HG03575 (cell line): ENCODE data around the gene ACSS1.

Experiments used
- ATAC-seq: cut with Tn5 transposase; IDR thresholded peaks from one replicate; pipeline ENCODE4 v1.9.1; 2021; ENCODE audit not compliant: unreplicated experiment, insufficient number of reproducible peaks, low FRiP score; ENCODE audit errors: extremely low read depth

The ACSS1 gene

DNA sequence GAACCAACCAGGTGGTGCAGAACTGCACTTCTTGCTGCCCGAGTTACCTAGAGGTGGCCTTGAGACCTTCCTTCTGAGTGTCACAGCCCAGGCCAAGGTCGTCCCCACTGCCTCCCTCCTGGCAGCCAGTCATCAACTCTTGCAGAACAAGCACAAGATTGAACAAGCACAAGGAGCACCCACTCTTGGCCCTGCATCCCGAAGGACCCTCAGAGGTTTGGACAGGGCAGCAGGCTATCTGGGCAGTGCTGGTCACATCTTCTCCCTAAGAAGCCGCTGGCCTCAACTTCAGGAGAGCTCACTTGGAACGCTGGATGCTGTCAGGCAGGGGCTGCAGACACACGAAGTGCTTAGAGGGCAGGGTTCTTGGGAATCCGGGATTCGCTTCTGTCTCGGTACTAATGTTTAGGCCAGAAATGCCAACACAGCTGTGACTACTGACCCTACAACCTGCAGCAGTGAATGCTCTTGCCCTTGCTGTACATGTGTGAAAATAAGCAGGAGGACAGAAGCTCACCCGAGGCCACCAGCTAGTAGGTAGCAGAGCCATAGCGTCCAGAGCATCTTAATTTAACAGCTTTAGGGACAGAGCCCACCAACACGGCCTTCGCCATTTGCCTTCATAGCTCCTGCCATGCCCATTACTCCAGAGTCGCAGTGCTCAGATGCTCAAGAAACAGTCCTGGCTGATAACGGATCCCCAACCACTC lies 4.0 kb upstream of the ACSS1 start:
- ATAC-seq, result no peak

GRCh38 chr20:25061103-25061799 lies 3.3 kb upstream of the ACSS1 start:
- ATAC-seq, result no peak

DNA sequence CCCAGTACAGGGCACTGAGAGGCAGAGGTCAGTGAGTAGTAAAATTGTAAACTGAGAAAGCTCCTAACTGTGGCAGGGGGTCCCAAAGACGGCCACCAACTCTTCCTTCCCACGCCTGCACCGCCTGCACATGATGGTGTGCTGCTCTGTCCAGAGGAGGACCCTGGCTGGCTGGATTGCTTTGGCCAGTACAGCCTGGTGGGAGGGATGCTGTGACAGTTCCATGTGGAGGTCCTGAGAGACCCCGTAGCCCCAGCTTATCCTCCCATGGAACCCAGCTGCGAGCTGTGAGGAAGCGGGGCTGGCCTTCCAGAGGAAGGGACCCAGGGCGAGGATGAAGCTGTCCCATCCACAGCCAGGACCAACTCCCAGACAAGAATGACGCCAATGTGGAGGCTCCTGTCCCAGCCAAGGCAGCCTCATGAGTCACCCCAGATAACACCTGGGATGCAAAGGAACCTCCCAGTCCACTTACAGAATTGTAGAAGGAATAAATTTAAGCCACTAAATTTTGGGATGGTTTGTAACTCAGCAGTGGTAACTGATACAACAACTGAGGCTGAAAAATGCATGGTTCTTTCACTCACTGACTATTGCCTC lies 2.0 kb upstream of the ACSS1 start:
- no peak for ATAC-seq

DNA sequence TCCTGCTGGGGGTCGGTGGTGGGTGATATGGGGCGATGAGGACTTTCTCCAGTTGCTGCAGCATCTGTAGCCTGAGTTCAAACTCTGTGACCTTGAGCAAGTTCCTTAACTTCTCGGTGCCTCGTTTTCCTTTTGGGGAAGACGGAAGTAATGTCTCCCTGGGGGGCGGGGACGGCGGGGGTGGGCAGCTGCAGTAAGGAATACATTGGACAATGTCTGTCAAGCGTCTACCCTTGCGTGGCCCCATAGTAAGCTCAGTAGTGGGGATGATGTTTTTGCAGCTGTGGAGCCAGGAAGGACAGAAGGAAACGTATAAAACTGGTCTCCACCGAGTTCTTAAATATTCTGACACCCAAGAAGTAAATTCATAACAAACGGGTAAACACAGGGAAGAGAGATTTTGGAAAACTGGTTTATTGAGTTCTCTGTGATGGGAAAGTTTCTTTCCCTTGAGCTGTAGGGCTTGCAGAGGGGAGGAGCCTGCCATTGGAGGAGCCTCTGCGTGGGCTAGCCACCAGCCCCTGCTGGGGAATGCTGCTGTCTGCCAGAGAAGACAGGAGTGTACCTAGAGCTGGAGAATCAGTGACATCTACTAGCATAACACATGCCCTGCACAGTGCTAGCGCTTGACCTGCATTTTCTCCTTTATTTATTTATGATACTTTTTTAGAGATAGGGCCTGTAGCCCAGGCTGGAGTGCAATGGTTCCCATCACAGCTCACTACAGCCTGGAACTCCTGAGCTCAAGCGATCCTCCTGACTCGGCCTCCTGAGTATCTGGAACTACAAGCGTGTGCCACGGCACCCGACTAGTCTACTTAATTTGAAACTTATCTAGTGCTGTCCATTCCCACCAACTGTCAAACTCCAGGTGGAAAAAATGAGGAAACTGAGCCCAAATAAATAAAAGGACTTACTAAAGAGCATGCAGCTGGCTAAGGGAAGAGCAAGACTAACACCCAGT lies 1.2 kb upstream of the ACSS1 start:
- ATAC-seq, result no peak

DNA sequence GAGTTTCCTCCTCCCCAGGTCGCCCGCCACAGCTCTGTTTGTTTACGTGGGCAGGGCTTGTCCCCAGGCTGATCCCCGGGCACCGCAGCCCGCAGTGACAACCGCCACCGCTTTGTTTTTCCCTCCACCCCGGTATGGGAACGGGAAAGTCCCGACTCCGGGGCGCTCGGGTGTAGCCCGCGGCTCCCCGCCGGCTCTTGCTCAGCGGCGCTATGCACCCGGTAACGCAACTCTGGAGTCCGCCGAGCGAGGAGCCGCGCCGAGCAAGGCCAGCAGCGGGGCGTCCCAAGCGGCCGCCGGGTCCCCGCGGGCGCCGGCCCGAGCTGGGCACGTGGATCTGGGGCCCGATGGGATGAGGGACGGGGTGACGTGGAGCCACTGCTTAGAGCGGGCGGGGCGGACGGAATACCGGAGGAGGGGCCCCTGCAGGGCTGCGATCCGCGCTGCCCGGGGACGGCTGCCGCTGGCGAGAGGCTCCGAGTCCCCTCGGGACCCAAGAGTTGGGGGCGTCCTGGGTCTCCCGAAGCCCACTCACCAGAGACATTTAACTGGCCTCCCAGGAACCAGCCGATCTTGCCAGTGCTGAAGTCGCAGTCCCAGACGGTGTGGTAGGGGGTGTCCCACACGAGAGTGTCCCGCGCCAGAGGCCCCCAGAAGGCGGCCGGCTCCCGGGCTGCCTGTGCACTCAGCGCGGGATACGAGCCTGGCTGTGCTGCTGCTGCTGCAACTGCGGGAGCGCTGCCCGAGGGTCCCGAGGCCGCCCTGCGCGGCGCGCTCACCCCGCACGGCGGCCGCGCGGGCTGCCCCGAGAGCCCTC lies 497 bp downstream of the ACSS1 start:
- ATAC-seq, result no peak

GRCh38 chr20:25056690-25057233 lies 1.2 kb downstream of the ACSS1 start:
- no peak for ATAC-seq

DNA sequence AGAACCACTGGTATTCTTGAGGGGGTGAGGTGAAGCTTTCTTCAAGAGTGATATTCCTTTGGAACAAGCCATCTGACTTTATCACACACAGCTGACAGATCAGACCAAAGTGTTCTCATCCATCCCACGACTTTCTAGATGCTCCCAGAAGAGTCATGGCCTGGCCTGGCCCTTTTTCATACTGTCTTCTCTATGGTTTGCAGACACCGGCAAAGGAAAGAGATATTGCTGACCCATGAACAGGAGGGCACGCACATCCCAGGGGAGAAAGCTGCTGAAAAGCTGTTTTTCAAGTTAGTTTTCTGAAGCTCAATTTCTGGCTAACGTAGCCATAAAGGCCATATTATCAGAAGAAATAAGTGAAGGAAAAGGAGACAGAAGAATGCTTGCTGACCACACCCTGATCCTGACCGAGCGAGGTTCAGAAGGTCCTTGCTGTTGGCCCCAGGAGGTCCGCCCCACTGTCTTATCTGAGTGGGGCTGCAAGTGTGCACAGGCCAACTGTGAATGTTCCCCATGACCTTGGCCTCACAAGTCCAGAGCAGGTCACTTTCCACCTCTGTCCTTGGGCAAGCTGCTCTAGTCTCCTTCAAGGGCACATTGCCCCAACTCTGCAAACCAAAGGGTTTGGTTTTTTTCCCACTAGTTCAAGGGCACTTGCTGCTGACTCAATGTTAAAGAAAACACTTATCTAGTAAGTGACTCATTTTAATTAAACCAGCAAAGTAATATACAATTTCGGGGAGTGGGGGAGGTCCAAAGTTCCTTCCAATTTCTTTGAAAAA lies 2.0 kb downstream of the ACSS1 start:
- no peak for ATAC-seq

- ATAC-seq, result no peak
Observed at GRCh38 chr20:25054995-25055629, 2.8 kb downstream of the ACSS1 start.

DNA sequence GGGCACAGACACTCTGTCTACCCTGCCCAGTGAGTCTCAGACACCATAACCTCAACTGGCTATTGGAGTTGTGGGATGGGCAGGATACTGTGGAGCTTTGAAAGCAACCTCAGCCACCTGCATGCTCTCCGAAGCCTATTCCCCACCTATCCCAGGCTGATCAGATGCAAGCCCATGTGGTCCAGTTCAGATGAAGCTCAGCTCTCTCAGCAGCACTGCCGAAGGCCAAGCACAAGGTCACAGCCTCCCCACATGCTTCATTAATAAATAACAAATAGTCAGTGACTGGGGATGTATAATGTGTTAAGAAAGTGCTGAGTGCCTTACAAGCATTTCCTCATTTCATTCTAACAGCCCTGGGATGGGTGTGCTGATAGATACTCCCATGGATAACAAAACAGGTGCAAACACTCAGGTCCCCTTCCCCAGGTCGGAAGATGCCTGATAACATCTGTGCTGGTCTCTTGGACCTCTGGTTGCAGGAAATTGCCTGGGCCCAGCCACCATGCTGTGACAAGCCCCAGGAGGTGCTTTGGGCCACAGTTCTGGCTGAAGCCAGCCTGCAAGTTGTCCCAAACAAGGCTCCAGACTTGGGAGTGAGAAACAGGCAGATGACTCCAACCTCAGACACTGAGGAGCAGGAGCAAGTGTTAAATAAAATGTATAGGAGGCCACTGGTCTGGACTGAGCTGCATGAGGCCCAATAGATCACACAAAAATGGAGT lies 3.7 kb downstream of the ACSS1 start:
- no peak for ATAC-seq

DNA sequence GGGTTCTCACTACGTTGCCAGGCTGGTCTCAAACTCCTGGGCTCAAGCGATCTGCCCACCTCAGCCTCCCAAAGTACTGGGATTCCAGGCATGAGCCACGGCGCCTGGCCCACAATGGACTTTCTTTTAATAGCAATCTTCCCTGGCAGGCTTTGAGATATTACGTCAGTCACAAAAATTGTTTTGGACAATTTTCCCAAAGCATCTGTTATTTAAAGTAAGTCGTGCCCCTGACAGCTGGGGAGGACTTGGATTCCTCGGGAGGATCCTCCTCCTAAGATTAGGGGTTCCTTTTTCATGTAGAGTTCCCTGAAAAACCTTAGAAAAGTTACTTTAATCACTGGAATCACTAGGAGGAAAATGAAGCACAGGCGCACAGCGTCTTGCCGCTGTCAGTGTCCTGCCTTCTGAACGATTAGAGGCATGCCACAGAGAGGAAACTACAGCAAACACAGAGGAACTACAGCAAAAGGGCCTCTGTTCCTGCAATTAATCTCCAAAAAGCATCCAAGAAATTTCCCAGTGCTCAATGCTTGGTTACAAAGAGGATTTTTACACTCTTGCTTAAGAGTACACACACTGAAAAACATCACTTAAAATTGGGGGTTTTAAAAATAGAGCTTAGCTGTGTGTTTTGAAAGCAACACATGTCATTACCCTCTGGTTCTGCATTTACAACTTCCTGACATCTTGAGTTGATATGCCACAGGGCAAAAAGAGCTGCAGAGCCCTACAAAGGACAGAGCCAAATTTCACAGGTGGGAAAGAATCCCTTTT lies 4.5 kb downstream of the ACSS1 start:
- no peak for ATAC-seq

GRCh38 chr20:25052255-25053194 lies 5.4 kb downstream of the ACSS1 start:
- no peak for ATAC-seq

GRCh38 chr20:25051386-25052155 lies 6.4 kb downstream of the ACSS1 start:
- ATAC-seq, result no peak

GRCh38 chr20:25050501-25051350 lies 7.2 kb downstream of the ACSS1 start:
- no peak for ATAC-seq
